Memory B cell (primary cell): Measurements from ENCODE around the gene TSPAN5.

Experiments
- ATAC-seq: fragments of 150-1000 bp; cut with Tn5 transposase; 2 replicates; pipeline ENCODE4 v1.10.0; 2021; ENCODE audit warnings: low read depth, mild to moderate bottlenecking, moderate library complexity
- DNase-seq, 2 donors: peaks; one replicate each; pipeline ENCODE4 v3.0.0; 2022; ENCODE audit warnings: low spot score in 2 of 2
- H3K27ac Mint-ChIP-seq: one replicate; pipeline ENCODE4 v1.8.0; 2022; ENCODE audit warnings: mild to moderate bottlenecking, moderate library complexity, mixed read lengths
- H3K27me3 Mint-ChIP-seq: one replicate; pipeline ENCODE4 v1.8.0; 2022; ENCODE audit warnings: mixed read lengths
- H3K36me3 Mint-ChIP-seq: one replicate; pipeline ENCODE4 v1.8.0; 2022; ENCODE audit warnings: mild to moderate bottlenecking, mixed read lengths
- H3K4me1 Mint-ChIP-seq: one replicate; pipeline ENCODE4 v1.8.0; 2022; ENCODE audit warnings: mixed read lengths
- H3K4me3 Mint-ChIP-seq: one replicate; pipeline ENCODE4 v1.8.0; 2022; ENCODE audit warnings: mild to moderate bottlenecking, moderate library complexity, mixed read lengths
- H3K9me3 Mint-ChIP-seq: one replicate; pipeline ENCODE4 v1.8.0; 2022; ENCODE audit warnings: mixed read lengths

TSPAN5 gene

DNA sequence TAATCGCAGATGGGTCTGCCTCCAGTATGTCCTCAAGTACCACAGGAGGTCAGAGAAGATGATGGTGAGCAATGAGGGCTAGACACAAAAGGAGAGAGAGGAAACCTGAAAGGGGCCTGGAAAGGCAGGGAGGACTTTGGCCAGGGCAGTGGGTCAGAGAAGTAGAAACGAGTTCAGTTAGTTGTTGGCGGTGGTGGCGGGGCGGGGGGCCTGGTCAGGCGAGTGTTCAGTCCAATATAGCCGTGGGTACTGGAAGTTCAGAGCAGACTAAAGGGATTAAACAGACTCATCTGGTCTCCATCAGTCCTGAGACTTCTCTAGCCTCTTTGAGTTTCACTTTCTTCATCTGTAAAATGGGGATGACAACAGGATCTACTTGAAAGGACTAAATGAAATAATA is 90.8 kb downstream of the TSPAN5 start:
- Mint-ChIP-seq H3K9me3 (no peaks in the 10 kb centered on the region), H3K36me3 (peaks cover 1% of the 10 kb centered on the region), H3K4me3 (no peak overlapping the region), H3K27me3 (no peaks in the 10 kb centered on the region), H3K4me1 (peaks cover 9% of the 10 kb centered on the region), H3K27ac (no peak overlapping the region)
- no peak for ATAC-seq
- DNase-seq = no peak

DNA sequence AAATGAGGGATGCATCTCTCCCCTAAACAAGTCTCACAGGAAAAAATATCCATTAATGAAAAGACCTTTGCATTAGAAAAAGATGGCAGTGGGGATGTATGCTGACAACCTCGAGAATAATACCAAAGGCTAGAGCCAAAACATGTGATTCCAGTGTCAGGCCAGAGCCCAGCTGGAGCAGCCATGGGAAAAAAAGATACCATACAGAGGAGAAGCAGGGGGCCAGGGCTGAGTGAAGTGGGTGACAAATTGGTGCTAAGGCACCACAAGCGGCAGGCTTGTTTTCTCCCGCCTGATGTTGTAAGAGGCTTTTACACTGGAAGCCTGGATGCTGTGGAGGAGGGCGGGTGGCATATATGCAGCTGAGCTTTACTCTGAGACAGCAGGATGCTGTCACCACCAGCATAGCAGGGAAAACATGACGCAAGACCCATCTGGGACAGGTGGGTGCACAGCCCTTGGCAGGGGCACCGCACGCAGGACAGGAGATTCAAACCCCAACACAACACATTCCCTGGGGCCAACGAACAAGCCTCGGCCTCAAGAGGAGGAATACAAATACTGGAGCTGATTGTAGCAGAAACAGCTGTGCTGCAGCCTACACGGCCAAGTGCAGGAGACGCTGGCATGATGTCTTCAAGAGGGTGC is 91.9 kb downstream of the TSPAN5 start:
- Mint-ChIP-seq H3K36me3 (peaks cover 5% of the 10 kb centered on the region), H3K4me3 (no peak overlapping the region), H3K27me3 (no peaks in the 10 kb centered on the region), H3K27ac (no peak overlapping the region), H3K4me1 (peaks cover 9% of the 10 kb centered on the region), H3K9me3 (peaks cover 2% of the 10 kb centered on the region)
- no peak for DNase-seq
- ATAC-seq = no peak

DNA sequence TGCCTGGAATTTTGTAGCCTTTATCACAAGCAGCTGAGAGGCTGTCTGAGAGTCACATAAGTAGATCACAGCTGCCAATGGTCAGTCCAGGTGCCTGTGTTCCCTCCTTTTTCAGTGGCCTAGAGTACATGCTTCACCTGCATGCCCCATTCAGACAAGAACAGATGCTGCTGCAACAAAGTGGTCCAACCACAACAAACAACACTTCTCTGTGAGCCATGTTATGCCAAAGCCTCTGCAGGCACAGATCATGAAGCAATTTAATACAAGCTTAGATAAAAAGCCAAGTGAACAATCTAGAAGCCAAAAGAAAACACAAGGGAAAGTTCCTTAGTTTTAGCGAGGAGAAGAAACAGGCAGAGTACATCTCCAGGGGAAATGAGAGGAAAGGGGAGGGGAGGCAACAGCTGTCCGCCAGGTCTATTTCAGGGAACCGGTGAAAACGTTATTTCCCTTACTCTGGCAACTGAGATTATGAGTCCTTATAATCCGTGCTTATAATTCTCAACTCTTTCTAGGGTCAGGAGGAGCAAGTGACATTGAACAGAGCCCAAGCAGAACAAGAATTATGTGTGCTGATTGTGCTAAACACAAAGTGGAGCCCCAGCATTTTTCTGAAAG is 92.6 kb downstream of the TSPAN5 start:
- Mint-ChIP-seq H3K4me1 (peaks cover 8% of the 10 kb centered on the region), H3K27ac (no peak overlapping the region), H3K4me3 (no peak overlapping the region), H3K9me3 (peaks cover 2% of the 10 kb centered on the region), H3K36me3 (peaks cover 5% of the 10 kb centered on the region), H3K27me3 (no peaks in the 10 kb centered on the region)
- no peak for ATAC-seq
- no peak for DNase-seq

DNA sequence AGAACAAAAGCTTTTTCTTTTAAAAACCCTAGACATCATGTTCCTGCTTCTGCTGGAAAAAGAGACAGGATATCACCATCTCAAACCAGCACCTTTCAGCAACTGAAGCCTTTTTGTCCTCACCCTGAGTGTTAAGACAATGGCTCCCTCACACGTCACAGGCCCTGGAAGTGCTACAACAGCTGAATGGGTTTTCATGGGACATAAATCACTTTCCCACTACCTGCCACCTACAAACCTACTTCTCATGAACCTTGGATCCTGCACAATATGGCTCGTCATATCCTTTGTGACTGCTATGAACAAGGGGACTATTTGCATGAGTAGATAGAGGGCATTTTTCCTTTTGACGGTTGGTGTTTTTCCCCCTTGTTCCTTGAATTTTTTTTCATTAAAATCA is 93.6 kb downstream of the TSPAN5 start:
- Mint-ChIP-seq H3K36me3 (peaks cover 5% of the 10 kb centered on the region), H3K27me3 (no peaks in the 10 kb centered on the region), H3K4me3 (no peak overlapping the region), H3K4me1 (peaks cover 8% of the 10 kb centered on the region), H3K27ac (no peak overlapping the region), H3K9me3 (peaks cover 2% of the 10 kb centered on the region)
- ATAC-seq = no peak
- DNase-seq = no peak

DNA sequence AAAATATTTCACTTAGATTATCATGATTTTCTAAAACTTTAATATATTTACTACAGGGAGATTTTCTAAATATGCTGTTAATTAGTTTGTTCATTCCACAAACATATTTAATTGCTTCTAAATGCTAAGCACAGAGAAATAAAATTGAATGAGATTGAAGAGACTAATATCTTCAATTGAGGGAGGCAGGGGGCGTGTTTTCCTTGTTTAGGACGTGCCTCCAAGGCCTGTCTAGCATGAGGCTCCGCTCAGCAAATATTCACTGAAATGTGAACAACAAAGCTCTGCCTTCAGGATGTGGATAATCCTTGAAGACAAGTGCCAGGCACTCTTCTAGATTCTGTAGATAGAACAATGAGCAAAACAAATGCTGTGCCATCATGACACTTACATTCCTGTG is 98.1 kb downstream of the TSPAN5 start:
- Mint-ChIP-seq H3K36me3 (peaks cover 3% of the 10 kb centered on the region), H3K9me3 (peaks cover 2% of the 10 kb centered on the region), H3K27ac (no peak overlapping the region), H3K4me3 (no peak overlapping the region), H3K4me1 (peaks cover 3% of the 10 kb centered on the region), H3K27me3 (no peaks in the 10 kb centered on the region)
- DNase-seq (no peak), ATAC-seq (no peak)

DNA sequence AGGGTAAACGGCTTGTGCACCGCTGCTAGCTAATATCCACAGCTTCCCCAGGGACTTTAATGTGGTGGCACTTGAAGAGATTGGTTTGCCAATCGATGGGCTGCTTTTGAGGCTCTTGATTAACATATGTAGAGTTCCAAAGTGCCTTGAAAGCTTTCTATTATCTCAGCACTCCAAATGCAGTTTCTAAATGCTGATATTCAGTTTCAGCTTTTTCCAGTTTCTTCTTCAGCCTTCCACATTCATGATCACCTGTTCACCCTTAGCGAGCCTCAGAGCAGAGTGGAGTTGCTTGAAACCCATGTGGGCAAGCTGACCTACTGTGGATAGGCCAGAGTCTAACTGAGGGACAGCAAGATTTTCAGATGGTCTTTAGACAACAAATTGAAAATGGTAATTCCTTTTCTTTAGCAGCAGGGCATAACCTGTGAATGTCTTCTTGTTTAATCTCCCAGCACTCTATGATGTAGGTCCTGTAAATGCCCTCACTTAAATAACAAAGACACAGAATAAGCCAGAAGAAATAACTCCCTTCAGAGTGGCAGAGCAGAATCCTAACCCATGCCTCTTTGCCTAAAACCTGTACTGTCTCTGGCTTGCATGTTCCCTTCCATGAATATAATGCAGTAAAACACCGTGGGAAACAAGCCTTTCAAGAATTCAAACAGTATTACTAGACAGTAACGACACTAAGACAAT is 99.8 kb downstream of the TSPAN5 start:
- Mint-ChIP-seq H3K27me3 (no peaks in the 10 kb centered on the region), H3K27ac (no peak overlapping the region), H3K4me3 (no peak overlapping the region), H3K9me3 (peaks cover 2% of the 10 kb centered on the region), H3K36me3 (peaks cover 6% of the 10 kb centered on the region), H3K4me1 (peaks cover 4% of the 10 kb centered on the region)
- no peak for DNase-seq
- no peak for ATAC-seq

DNA sequence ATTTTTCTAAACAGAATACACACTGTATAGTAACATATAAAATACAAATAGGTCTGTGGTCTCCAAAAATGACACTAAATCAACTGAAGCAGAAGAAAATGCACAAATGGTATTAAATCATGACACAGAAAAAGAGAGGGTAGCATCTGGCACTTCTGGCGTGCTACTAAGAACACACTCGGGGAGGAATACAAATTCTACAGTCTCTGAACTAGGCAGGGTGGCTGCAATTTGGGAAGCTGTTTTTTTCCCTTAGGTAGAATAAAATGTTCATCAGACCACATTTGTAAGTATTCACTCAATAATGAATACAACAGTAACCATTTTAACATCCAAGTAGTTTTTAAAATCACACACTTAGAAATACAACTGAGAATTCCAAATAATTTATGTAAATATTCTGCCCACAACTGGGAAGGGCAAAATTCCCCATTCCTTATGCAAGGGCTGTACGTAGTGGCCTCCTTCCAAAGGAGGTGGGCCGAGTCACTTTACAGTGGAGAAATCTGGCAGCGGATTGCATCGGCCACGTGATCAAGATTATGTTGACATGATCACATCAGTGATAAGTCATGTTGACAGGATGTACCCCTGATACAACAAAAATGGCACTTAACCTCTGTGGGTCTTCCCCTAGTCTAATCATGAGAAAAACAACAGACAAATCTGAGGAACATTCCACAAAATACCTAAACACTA is 101.1 kb downstream of the TSPAN5 start:
- Mint-ChIP-seq H3K27me3 (no peaks in the 10 kb centered on the region), H3K27ac (no peak overlapping the region), H3K4me1 (peaks cover 4% of the 10 kb centered on the region), H3K36me3 (peaks cover 6% of the 10 kb centered on the region), H3K9me3 (peaks cover 2% of the 10 kb centered on the region), H3K4me3 (no peak overlapping the region)
- DNase-seq = no peak
- ATAC-seq = no peak

DNA sequence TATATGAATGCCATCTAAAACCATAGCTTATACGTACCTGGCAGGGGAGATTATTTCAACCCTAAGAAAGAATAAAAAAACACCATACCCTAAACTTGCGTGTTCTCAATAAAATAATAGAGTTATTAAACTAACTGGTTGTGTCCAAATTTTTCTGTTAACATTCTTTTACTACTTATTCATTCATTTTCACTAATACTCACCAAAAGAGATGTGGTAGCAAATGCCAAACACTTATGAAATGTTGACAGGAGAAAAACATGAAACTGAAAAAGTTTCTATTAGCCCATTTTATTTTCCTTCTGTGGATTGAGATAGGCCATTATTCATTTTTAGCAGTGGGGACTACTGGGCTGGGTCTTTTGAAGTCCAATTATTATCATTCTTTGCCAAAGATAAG is 102.0 kb downstream of the TSPAN5 start:
- H3K4me3 Mint-ChIP-seq = no peak overlapping the region
- H3K27ac Mint-ChIP-seq = no peak overlapping the region
- H3K27me3 Mint-ChIP-seq = no peaks in the 10 kb centered on the region
- DNase-seq (no peak), ATAC-seq (no peak)
- H3K4me1 Mint-ChIP-seq = peaks cover 2% of the 10 kb centered on the region
- H3K36me3 Mint-ChIP-seq = peaks cover 6% of the 10 kb centered on the region
- H3K9me3 Mint-ChIP-seq = no peaks in the 10 kb centered on the region

DNA sequence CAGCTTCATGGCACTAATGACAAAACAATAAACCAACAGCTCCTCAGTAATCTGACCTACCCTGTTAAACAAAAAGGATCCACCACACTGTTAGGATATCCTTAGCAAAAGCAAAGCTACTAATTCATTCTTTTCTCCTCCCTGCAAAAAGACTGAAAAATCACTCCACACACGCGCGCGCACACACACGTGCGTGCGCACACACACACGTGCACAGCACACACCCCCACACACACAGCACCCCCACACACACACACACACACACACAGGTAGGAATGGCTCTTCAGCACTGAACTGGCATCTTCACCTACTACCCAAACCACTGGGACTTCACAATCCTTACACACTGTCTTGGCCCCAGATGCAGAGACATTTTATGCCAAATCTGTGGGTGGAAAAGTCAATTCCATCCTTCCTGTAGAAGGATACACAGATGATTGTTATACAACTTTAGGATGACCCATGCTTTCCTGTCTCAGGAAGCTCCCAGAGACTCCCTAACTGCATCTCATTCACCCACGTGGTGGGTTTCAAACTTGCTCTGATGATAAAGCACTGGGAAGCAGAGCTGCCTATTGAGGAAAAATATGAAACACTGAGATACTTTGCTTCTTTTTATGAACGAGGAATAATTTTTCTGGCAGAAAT is 102.5 kb downstream of the TSPAN5 start:
- Mint-ChIP-seq H3K4me1 (peaks cover 2% of the 10 kb centered on the region), H3K27ac (no peak overlapping the region), H3K27me3 (no peaks in the 10 kb centered on the region), H3K9me3 (no peaks in the 10 kb centered on the region), H3K36me3 (peaks cover 6% of the 10 kb centered on the region), H3K4me3 (no peak overlapping the region)
- no peak for ATAC-seq
- DNase-seq = no peak

DNA sequence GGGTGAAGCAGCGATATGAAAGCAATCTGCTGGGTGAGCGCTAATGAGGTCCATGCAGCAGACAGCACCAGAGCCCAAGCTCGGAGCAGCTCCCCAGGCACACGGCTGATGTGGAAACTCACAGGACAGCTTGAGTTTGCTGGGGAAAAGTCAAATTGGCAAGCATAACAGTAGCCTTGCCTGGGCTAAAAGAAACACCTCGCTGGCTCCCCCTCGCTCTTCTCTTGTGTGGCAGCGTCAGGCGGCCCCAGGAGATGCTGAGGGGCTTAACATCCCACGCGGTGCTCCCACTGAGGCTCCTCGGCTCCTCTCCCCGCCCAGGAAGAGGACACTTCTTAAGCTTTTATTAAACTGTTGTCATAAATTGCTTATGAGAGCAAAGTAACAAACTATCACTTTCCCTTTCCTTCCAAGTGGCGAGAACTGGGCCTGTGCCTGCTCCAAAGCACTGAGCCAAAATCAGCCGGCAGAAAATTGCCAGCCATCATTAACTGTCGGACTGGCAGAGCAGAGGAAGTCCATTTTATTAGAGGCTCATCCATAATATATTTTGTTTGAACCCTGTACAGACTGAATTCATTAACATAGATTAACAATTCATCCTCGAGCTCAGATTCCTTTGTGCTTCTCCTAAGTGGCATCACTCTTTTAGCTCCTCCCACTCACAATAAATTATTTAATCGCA is 111.4 kb downstream of the TSPAN5 start:
- peaks cover 6% of the 10 kb centered on the region for H3K36me3 Mint-ChIP-seq
- no peak overlapping the region for H3K27ac Mint-ChIP-seq
- peaks cover 2% of the 10 kb centered on the region for H3K4me1 Mint-ChIP-seq
- H3K9me3 Mint-ChIP-seq = peaks cover 4% of the 10 kb centered on the region
- H3K4me3 Mint-ChIP-seq = no peak overlapping the region
- no peak for ATAC-seq
- H3K27me3 Mint-ChIP-seq = no peaks in the 10 kb centered on the region
- no peak for DNase-seq

DNA sequence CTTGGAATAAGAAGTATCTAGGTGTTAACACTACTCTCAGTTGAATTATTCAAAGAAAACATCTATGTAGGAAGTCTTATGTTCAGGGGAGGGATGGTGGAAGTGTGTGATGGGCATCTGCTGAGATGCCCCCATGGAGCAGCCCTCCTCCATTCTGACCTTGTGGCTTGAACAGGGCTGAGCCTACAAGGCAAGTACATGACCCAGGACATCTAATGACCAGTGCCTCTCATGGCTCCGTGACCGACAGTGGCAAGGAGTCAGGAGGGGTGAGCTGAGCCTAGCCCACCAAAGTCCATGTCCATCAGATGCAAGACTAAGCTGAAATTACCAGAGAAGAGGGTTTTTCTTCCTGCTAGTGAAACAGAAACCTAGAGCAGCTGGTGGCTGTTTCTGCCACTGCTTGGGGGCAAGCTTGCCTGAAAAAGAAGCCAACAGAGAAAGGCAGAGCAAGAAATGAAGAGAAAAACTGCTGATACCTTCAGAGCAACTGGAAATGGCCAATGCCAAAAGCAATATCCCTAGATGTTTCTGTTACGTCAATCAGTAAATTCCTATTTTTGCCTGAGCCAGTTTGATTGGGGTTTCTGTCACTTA is 113.5 kb downstream of the TSPAN5 start:
- DNase-seq (no peak), ATAC-seq (no peak)
- peaks cover 2% of the 10 kb centered on the region for H3K4me1 Mint-ChIP-seq
- H3K9me3 Mint-ChIP-seq = no peaks in the 10 kb centered on the region
- H3K4me3 Mint-ChIP-seq = no peak overlapping the region
- no peaks in the 10 kb centered on the region for H3K27me3 Mint-ChIP-seq
- peaks cover 1% of the 10 kb centered on the region for H3K36me3 Mint-ChIP-seq
- H3K27ac Mint-ChIP-seq = no peak overlapping the region

DNA sequence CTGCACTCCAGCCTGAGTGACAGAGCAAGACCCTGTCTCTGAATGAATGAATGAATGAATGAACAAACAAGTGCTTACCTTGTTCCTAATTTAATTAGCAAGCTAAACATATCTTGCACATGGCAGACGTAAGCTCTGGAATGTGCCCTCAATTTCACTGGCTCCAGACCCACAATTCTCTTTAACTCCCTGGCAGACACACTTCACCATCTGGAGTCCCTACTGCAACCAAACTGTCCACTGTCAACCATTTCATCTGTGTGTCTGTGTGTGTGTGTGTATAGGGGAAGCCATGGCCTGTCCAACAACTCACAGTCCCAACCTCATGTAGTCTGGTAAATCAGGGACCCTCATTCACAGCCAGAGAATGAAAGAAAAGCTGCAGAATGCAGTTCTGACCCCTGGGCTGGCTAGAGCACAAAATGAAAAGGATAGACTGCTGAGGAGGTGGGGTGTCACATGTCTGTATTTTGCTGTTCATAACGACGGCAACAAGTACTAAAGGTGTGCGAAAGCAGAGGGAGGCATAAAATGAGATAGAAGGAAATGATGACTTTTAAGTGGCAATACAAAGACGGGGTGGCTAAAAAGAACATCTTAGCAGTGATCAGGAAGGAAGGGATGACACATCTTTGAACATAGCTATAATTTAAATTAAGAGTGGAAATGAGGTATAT is 114.1 kb downstream of the TSPAN5 start:
- Mint-ChIP-seq H3K4me3 (no peak overlapping the region), H3K9me3 (no peaks in the 10 kb centered on the region), H3K27me3 (no peaks in the 10 kb centered on the region), H3K36me3 (no peaks in the 10 kb centered on the region), H3K4me1 (peaks cover 2% of the 10 kb centered on the region), H3K27ac (no peak overlapping the region)
- ATAC-seq = no peak
- DNase-seq = no peak

DNA sequence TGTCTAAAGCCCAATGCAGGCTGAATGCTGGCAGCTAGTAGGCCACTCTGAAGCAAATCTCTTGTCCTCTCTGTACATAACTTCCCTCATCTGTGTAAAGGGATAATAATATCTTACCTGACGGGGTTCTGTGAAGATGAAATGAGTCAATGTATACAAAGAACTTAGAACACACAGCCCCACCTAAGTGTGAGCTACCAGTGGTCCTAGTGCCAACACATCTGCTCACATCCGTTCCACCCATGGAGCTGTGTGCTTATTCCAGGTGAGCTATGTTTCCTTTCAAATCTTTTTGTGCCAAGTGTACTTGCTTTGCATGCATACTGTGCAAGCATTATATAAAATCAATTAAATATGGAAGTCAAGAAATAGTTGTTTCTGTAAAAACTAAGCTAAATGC is 116.4 kb downstream of the TSPAN5 start:
- Mint-ChIP-seq H3K27ac (no peak overlapping the region), H3K9me3 (no peaks in the 10 kb centered on the region), H3K4me1 (peaks cover 5% of the 10 kb centered on the region), H3K4me3 (no peak overlapping the region), H3K36me3 (no peaks in the 10 kb centered on the region), H3K27me3 (no peaks in the 10 kb centered on the region)
- no peak for DNase-seq
- no peak for ATAC-seq
